Activated CD4-positive, alpha-beta memory T cell treated with anti-CD3 and anti-CD28 coated beads, Interleukin-2, amount 10 ng/mL, durations not matched to agents 7 days and 5 days (primary cell): ENCODE measurements around the gene TGM2. TPM values are rescaled to one million over a fixed set of nuclear protein-coding genes. Genes with fewer than 3 reads are reported as not detected.
A peak's percentile ranks its signal among the peaks of the same experiment; 100 is the strongest.

Experiments used
- CTCF ChIA-PET: fragments of 350-600 bp; sonication (Branson Sonifier 250); formaldehyde crosslinking; loops from one replicate; lab custom pipeline; 2021; ENCODE audit warnings: antibody characterized with exemption, inconsistent platforms; lab: Charles Lee
- POLR2A ChIA-PET: fragments of 350-600 bp; sonication (Branson Sonifier 250); formaldehyde crosslinking; loops from one replicate; lab custom pipeline; 2021; ENCODE audit warnings: antibody characterized with exemption; lab: Charles Lee
- DNase-seq: peaks from one replicate; pipeline ENCODE4 v3.0.0-alpha.2; 2020
- H3K27ac Mint-ChIP-seq: one replicate; pipeline ENCODE4 v1.8.0; 2021; ENCODE audit warnings: mild to moderate bottlenecking, mixed read lengths
- H3K27me3 Mint-ChIP-seq: one replicate; pipeline ENCODE4 v1.8.0; 2021; ENCODE audit warnings: mixed read lengths
- H3K36me3 Mint-ChIP-seq: one replicate; pipeline ENCODE4 v1.8.0; 2021; ENCODE audit warnings: low read depth, mixed read lengths
- H3K4me1 Mint-ChIP-seq: one replicate; pipeline ENCODE4 v1.8.0; 2021; ENCODE audit warnings: mixed read lengths
- H3K4me3 Mint-ChIP-seq: one replicate; pipeline ENCODE4 v1.8.0; 2021; ENCODE audit warnings: mild to moderate bottlenecking, mixed read lengths
- H3K9me3 Mint-ChIP-seq: one replicate; pipeline ENCODE4 v1.8.0; 2021; ENCODE audit warnings: mixed read lengths
- total RNA-seq, 2 experiments: library from RNA; stranded (reverse); gene quantifications; one replicate each; pipeline ENCODE4 v1.2.3, GENCODE V29; 2021

The TGM2 gene
- total RNA-seq, 2 experiments from 2014 or later: 0.33 to 0.38 TPM

- CTCF ChIA-PET: interaction anchor here (0.6 kb wide), 1 partner anchor 527 kb away, joined by 5 read pairs; no protein-coding TSS in a partner anchor
- peaks cover 10% of the 10 kb centered on the region for H3K4me1 Mint-ChIP-seq
- no peaks in the 10 kb centered on the region for H3K9me3 Mint-ChIP-seq
- no peak overlapping the region for H3K4me3 Mint-ChIP-seq
- DNase-seq: no peak
- H3K27ac Mint-ChIP-seq: no peak overlapping the region
- H3K36me3 Mint-ChIP-seq: no peaks in the 10 kb centered on the region
- H3K27me3 Mint-ChIP-seq: no peaks in the 10 kb centered on the region
- POLR2A ChIA-PET: no interaction called here
These were observed 39.7 kb downstream of the TGM2 start for GRCh38 chr20:38125157-38126056.

DNA sequence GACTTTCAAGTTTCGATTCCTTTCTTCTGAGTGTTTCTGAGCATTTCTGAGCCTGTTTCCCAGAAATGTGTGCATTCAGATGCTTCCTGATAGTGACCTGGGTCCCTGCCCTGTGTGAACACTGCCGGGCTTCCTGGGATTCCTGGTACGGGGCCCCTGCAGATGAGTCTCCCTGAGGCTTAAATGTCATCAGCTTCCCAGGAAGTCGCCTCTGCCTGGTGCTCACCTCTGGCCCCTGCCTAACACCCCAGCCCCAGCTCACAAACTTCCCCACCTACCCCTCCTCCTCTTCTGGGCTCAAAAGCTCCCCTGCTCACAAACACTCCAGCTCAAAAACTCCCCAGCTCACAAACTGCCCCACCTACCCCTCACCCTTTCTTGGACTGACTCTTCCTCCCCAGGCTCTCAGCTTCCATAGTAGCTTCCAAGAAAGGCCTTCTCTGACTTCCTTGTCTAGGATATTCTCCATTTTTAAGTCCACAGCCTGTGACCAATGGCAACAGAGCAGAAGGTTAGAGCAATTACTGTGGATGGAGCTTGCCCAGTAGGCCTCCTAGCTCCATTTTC lies 42.0 kb downstream of the TGM2 start:
- Mint-ChIP-seq H3K27me3 (peaks cover 4% of the 10 kb centered on the region), H3K4me1 (peaks cover 10% of the 10 kb centered on the region), H3K36me3 (no peaks in the 10 kb centered on the region), H3K9me3 (no peaks in the 10 kb centered on the region), H3K4me3 (no peak overlapping the region), H3K27ac (peak overlapping the region; percentile 78)
- DNase-seq: no peak
- ChIA-PET POLR2A (no interaction called here), CTCF (interaction anchor here (1.1 kb wide), 1 partner anchor 65 kb away, joined by 3 read pairs; no protein-coding TSS in a partner anchor)

DNA sequence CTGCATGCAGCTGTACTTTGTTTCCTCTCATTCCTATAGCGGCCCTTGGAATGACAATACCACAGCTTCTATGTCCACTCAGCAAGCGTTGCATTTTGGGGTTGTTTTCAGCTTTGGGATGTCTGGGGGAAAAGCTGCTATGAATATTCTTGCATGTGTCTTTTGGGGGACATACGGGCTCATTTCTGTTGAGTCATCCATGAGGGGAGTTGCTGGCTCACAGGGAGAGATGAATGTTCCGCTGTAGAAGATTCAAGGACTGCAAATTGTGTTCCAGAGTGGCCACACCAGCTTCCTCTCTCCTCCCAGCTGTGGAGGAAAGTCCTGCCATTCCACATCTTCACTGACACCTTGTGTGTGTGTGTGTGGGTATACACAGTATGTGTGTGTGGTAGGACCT lies 43.3 kb downstream of the TGM2 start:
- Mint-ChIP-seq H3K9me3 (no peaks in the 10 kb centered on the region), H3K4me1 (peaks cover 10% of the 10 kb centered on the region), H3K27ac (no peak overlapping the region), H3K36me3 (no peaks in the 10 kb centered on the region), H3K27me3 (peaks cover 14% of the 10 kb centered on the region), H3K4me3 (no peak overlapping the region)
- DNase-seq: no peak
- ChIA-PET CTCF (no interaction called here), POLR2A (no interaction called here)

DNA sequence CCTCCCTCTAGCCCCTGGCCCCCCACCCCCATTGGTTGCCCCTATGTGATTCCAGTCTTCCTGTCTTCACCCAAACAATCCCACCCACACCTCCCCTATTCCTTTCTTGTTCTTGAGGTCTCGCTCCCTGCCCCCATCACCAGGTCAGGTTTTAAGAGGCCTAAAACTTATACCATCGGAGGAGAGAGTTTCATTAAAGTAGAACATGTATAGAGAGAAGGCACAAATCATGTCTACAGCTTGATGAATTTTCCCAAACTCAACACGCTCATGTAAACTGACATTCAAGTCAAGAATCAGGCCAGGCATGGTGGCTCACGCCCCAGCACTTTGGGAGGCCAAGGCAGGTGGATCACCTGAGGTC lies 44.5 kb downstream of the TGM2 start:
- ChIA-PET CTCF (no interaction called here), POLR2A (no interaction called here)
- peak; percentile 9 for DNase-seq
- no peaks in the 10 kb centered on the region for H3K36me3 Mint-ChIP-seq
- no peaks in the 10 kb centered on the region for H3K9me3 Mint-ChIP-seq
- peaks cover 20% of the 10 kb centered on the region for H3K27me3 Mint-ChIP-seq
- H3K4me1 Mint-ChIP-seq: peaks cover 12% of the 10 kb centered on the region
- no peak overlapping the region for H3K27ac Mint-ChIP-seq
- no peak overlapping the region for H3K4me3 Mint-ChIP-seq

DNA sequence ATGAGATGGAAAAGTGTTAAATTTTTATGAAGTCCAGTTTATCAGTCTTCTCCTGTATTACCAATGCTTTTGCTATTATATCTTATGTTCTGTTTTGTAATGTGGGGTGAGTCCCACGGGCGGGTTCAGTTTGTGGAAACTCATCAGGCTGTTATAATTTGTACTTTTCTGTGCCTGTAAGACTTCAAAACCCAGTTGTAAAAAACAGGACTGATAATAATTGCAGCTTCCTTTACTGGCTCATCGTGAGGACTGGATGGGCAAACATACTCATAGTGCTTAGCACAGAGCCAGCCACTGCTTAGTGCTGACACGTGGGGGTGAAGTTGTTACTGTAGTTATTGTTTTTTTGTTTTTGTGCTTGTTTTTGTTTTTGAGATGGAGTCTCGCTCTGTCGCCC lies 45.6 kb downstream of the TGM2 start:
- H3K4me3 Mint-ChIP-seq: no peak overlapping the region
- ChIA-PET POLR2A (interaction anchor here (0.5 kb wide), 1 partner anchor 7 kb away, joined by 3 read pairs; no protein-coding TSS in a partner anchor), CTCF (no interaction called here)
- peaks cover 23% of the 10 kb centered on the region for H3K27me3 Mint-ChIP-seq
- no peak overlapping the region for H3K27ac Mint-ChIP-seq
- H3K9me3 Mint-ChIP-seq: no peaks in the 10 kb centered on the region
- H3K4me1 Mint-ChIP-seq: peaks cover 12% of the 10 kb centered on the region
- DNase-seq: peak; percentile 3
- no peaks in the 10 kb centered on the region for H3K36me3 Mint-ChIP-seq

- Mint-ChIP-seq H3K4me1 (peaks cover 17% of the 10 kb centered on the region), H3K27ac (no peak overlapping the region), H3K36me3 (no peaks in the 10 kb centered on the region), H3K4me3 (no peak overlapping the region), H3K9me3 (no peaks in the 10 kb centered on the region), H3K27me3 (peaks cover 23% of the 10 kb centered on the region)
- POLR2A ChIA-PET: no interaction called here
- CTCF ChIA-PET: no interaction called here
- DNase-seq: no peak
These were observed 47.4 kb downstream of the TGM2 start for GRCh38 chr20:38117635-38118034.

- Mint-ChIP-seq H3K27ac (no peak overlapping the region), H3K4me3 (no peak overlapping the region), H3K36me3 (no peaks in the 10 kb centered on the region), H3K4me1 (peaks cover 14% of the 10 kb centered on the region), H3K9me3 (no peaks in the 10 kb centered on the region), H3K27me3 (peaks cover 23% of the 10 kb centered on the region)
- POLR2A ChIA-PET: no interaction called here
- CTCF ChIA-PET: no interaction called here
- no peak for DNase-seq
These were observed 47.9 kb downstream of the TGM2 start for GRCh38 chr20:38117205-38117604.

DNA sequence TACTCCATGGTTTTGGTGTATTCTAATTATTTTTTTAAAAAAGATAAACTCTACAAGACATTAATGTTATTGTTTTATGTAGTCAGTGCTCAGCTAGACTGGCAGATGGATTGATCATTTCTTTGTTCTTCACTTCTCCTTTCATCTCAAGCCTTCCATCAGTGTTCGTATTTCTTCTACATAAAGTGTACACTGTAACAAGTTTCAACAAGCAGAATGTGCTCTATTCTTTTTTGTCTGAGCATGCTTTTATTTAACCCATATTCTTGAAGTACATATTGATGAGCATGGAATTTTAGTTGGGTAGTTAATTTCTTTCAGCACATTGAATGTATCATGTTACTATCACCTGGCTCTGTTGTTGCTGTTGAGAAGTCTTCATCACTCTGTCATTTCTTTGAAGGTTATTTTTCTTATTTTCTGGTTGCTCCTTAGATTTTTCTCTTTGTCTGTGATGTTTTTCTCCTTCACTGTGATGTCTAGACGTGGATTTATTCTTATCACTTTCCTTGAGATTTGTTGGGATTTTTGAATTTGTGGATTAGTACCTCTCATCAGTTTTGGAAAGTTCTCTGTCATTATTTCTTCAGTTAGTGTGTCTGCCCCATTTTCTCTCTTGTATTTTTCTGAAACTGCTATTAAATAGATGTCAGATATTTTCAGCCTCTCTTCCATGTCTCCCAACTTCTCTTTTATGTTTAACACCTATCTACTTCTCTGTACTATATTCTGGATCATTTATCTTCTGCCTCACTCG lies 48.5 kb downstream of the TGM2 start:
- Mint-ChIP-seq H3K36me3 (no peaks in the 10 kb centered on the region), H3K27ac (no peak overlapping the region), H3K4me1 (peaks cover 16% of the 10 kb centered on the region), H3K27me3 (peaks cover 23% of the 10 kb centered on the region), H3K4me3 (no peak overlapping the region), H3K9me3 (no peaks in the 10 kb centered on the region)
- ChIA-PET CTCF (no interaction called here), POLR2A (no interaction called here)
- DNase-seq: no peak

DNA sequence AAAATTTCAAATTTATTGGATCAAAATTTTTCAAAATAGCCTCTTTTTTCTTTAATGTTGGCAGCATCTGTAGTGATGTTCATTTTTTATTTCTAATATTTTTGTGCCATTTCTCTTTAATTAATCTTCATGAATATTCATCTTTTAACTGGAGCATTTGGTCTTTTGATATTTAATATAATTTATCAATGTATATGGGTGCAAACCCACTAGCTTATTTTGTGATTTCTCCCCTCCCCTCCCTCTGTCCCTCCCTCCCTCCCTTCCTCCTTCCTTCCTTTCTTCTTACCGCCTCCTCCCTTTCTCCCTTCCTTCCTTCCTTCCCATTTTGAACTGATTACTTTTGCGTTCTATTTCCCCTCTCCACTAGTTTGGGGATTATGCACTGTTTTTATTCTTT lies 49.2 kb downstream of the TGM2 start:
- no peaks in the 10 kb centered on the region for H3K36me3 Mint-ChIP-seq
- CTCF ChIA-PET: interaction anchor here (4.2 kb wide), 1 partner anchor 107 kb away, joined by 43 read pairs; no protein-coding TSS in a partner anchor
- no peak overlapping the region for H3K4me3 Mint-ChIP-seq
- H3K27ac Mint-ChIP-seq: no peak overlapping the region
- H3K27me3 Mint-ChIP-seq: peaks cover 23% of the 10 kb centered on the region
- POLR2A ChIA-PET: no interaction called here
- DNase-seq: no peak
- no peaks in the 10 kb centered on the region for H3K9me3 Mint-ChIP-seq
- H3K4me1 Mint-ChIP-seq: peaks cover 16% of the 10 kb centered on the region

DNA sequence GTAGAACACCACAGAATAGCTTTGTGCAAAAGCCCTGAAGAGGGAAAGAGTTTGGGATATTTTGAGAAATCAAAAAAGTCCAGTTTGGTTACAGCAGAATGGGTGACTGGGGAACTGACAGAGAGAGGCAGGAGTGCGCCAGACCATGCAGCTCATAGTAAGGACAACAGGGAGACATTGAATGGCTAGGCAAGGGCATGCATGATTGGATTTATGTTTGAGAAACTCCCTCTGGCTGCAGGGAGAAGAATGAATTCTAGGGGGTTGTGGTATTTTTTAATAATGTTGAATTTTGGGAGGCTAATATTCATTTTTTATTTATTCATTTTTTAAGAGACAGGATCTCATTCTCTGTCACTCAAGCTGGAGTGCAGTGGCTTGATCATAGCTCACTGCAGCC lies 49.9 kb downstream of the TGM2 start:
- H3K9me3 Mint-ChIP-seq: no peaks in the 10 kb centered on the region
- H3K4me1 Mint-ChIP-seq: peaks cover 16% of the 10 kb centered on the region
- no peak overlapping the region for H3K27ac Mint-ChIP-seq
- H3K27me3 Mint-ChIP-seq: peaks cover 23% of the 10 kb centered on the region
- no peaks in the 10 kb centered on the region for H3K36me3 Mint-ChIP-seq
- H3K4me3 Mint-ChIP-seq: no peak overlapping the region
- DNase-seq: no peak
- POLR2A ChIA-PET: no interaction called here
- CTCF ChIA-PET: interaction anchor here (3.1 to 4.2 kb wide), 2 partner anchors 21 to 107 kb away, joined by 10 to 43 read pairs; no protein-coding TSS in a partner anchor

DNA sequence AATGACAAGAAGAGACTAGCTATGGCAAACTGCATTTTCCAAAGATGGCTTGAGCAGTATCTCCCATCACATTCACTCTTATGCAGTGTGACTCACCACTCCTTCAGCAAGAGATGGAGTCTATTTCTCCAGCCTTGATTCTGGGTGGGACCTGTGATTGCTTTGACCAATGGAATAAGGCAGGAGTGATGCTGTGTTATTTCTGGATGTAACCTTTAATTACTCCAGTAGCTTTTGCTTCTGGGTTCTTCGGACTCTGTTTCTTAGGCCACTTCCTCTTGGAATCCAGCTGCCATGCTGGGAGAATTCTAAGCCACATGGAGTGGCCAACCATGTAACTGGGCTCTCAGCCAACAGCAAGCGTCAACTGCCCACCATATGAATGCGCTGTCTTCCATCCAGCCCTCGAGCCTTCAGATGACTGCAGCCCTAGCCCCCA lies 50.7 kb downstream of the TGM2 start:
- POLR2A ChIA-PET: no interaction called here
- Mint-ChIP-seq H3K36me3 (no peaks in the 10 kb centered on the region), H3K4me1 (peaks cover 16% of the 10 kb centered on the region), H3K27me3 (peaks cover 23% of the 10 kb centered on the region), H3K9me3 (no peaks in the 10 kb centered on the region), H3K27ac (no peak overlapping the region), H3K4me3 (no peak overlapping the region)
- peak; percentile 10 for DNase-seq
- CTCF ChIA-PET: interaction anchor here (0.8 to 4.2 kb wide), 4 partner anchors 20 to 108 kb away, joined by 3 to 43 read pairs (median 9); no protein-coding TSS in a partner anchor

DNA sequence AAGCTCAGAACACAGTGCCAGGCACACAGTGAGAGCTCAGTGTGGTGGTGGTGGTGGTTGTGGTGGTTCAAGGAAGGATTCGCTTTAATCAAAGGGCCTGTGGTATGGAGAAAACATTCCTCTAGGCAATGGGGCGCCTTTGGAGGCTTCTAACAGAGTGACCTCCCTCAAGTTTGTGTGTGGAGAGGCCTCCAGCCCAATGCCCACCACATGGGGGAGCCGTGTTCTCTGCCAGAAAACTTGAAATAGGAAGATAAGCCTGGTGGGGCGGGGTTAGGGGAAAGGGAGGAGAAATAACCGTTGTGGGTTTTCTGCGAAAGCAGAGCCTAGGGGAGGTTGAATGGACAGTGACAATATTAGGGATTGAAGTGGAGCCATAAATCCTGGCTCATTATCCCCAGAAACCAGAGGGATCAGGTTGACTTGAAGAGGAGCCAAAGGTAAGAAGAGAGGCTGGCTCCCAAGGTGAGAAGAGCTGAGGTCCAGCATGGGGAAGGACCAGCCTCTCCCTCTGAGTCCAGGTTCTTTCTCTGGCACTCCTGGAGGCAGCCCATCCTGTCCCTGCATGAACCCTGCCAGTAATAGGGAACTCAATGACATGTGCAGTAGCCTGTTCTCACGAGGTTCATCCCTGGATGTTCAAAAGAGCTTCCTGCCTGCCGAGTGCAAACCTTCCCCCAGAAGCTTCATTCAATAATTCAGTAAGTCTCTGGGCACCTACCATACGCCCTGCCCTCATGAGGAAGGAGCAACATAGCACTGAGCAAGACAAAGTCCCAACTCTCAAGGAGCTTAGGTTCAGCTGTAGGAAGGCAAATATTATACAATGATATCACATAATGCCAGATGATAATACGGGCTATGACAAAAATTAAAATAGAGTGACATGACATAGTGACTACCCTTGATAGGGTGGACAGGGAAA lies 51.4 kb downstream of the TGM2 start:
- Mint-ChIP-seq H3K4me3 (no peak overlapping the region), H3K9me3 (no peaks in the 10 kb centered on the region), H3K27me3 (peaks cover 18% of the 10 kb centered on the region), H3K4me1 (peaks cover 16% of the 10 kb centered on the region), H3K36me3 (no peaks in the 10 kb centered on the region), H3K27ac (peak overlapping the region; percentile 25)
- POLR2A ChIA-PET: no interaction called here
- peak; percentile 50 for DNase-seq
- CTCF ChIA-PET: interaction anchor here (0.7 to 4.2 kb wide), 6 partner anchors 20 to 109 kb away, joined by 3 to 43 read pairs (median 6); no protein-coding TSS in a partner anchor
